K562 (cell line): ENCODE data around the gene CDC42BPB. TPM values are rescaled to one million over a fixed set of nuclear protein-coding genes. Genes with fewer than 3 reads are reported as not detected.

Source experiments
- ARID1B ChIP-seq: fragments of 450-650 bp; IDR thresholded peaks from 2 replicates; pipeline ENCODE4 v1.6.1; 2016; ENCODE audit warnings: antibody characterized with exemption, mild to moderate bottlenecking, inconsistent platforms
- CHD2 ChIP-seq: IDR thresholded peaks from 2 replicates; pipeline ENCODE4 v1.6.1; 2011; ENCODE audit warnings: low read depth, low read length
- DPF2 ChIP-seq: fragments of 450-650 bp; IDR thresholded peaks from 2 replicates; pipeline ENCODE4 v1.6.1; 2016
- ELF2 ChIP-seq: fragments of 250-450 bp; sonication (Bioruptor Pico); IDR thresholded peaks from 2 replicates; pipeline ENCODE4 v1.5.0; 2021; ENCODE audit warnings: mild to moderate bottlenecking
- EP300 ChIP-seq: IDR thresholded peaks from 2 replicates; pipeline ENCODE4 v1.6.1; 2012; ENCODE audit warnings: low read length, improper control_type of control experiment
- GATAD2B ChIP-seq: fragments of 450-650 bp; IDR thresholded peaks from 2 replicates; pipeline ENCODE4 v1.6.1; 2017; ENCODE audit warnings: mild to moderate bottlenecking, borderline replicate concordance
- HDAC1 ChIP-seq, 2 experiments: fragments of 450-650 bp; IDR thresholded peaks; 2 replicates each; pipeline ENCODE4 v1.6.1; 2016 to 2017; ENCODE audit warnings: inconsistent platforms in 1 of 2, mild to moderate bottlenecking in 1 of 2, moderate library complexity in 1 of 2
- HEY1 ChIP-seq: fragments of 250-450 bp; sonication (Bioruptor Pico); IDR thresholded peaks from 2 replicates; pipeline ENCODE4 v1.5.0; 2020; ENCODE audit warnings: mild to moderate bottlenecking, moderate library complexity, borderline replicate concordance
- KLF13 ChIP-seq: fragments of 450-650 bp; IDR thresholded peaks from 2 replicates; pipeline ENCODE4 v1.6.1; 2016; ENCODE audit warnings: missing genetic modification characterization, low read depth, mild to moderate bottlenecking, missing compliant biosample characterization, moderate library complexity, borderline replicate concordance
- MCM7 ChIP-seq, 2 experiments: fragments of 450-650 bp; IDR thresholded peaks; 2 replicates each; pipeline ENCODE4 v1.6.1; 2016 to 2018
- MECOM ChIP-seq: fragments of 250-450 bp; sonication (Bioruptor Pico); IDR thresholded peaks from 2 replicates; pipeline ENCODE4 v1.8.0; 2022; ENCODE audit warnings: inconsistent platforms
- MEF2A ChIP-seq: IDR thresholded peaks from 2 replicates; pipeline ENCODE4 v1.6.1; 2011; ENCODE audit warnings: low read depth, mild to moderate bottlenecking, low read length, moderate library complexity; ENCODE audit not compliant: control insufficient read depth
- MLLT1 ChIP-seq, 2 experiments: fragments of 450-650 bp; IDR thresholded peaks; 2 replicates each; pipeline ENCODE4 v1.6.1; 2016
- NRF1 ChIP-seq, 2 experiments: fragments of 450-650 bp; IDR thresholded peaks in 1 of 2; conservative IDR thresholded peaks in 1 of 2; 2 replicates each; pipeline ENCODE4 v1.6.1; 2014; ENCODE audit warnings: mild to moderate bottlenecking in 2 of 2
- POLR3G ChIP-seq: IDR thresholded peaks from 2 replicates; pipeline ENCODE4 v1.6.1; 2011; ENCODE audit not compliant: insufficient read length, insufficient replicate concordance; ENCODE audit errors: extremely low read depth
- RBM22 ChIP-seq: fragments of 200-400 bp; formaldehyde crosslinking; IDR thresholded peaks from 2 replicates; pipeline ENCODE4 v1.6.1; 2018; ENCODE audit warnings: low read length, low read depth; ENCODE audit not compliant: poor library complexity, severe bottlenecking
- STAT5B ChIP-seq: fragments of 250-450 bp; sonication (Bioruptor Pico); IDR thresholded peaks from 2 replicates; pipeline ENCODE4 v1.8.0; 2021; ENCODE audit warnings: mild to moderate bottlenecking, inconsistent platforms
- ZKSCAN3 ChIP-seq: fragments of 250-450 bp; sonication (Bioruptor Pico); IDR thresholded peaks from 2 replicates; pipeline ENCODE4 v1.4.0; 2020
- ZNF143 ChIP-seq: sonication (generic); formaldehyde crosslinking; IDR thresholded peaks from 2 replicates; pipeline ENCODE4 v1.9.0; 2022; ENCODE audit warnings: mild to moderate bottlenecking, missing genetic modification reagents
- ZNF277 ChIP-seq: fragments of 250-450 bp; sonication (Bioruptor Pico); IDR thresholded peaks from 2 replicates; pipeline ENCODE4 v1.8.0; 2022; ENCODE audit warnings: inconsistent platforms, mild to moderate bottlenecking, moderate library complexity, borderline replicate concordance
- ZNF668 ChIP-seq: fragments of 250-450 bp; sonication (Bioruptor Pico); IDR thresholded peaks from 2 replicates; pipeline ENCODE4 v1.8.0; 2022; ENCODE audit warnings: mild to moderate bottlenecking, inconsistent platforms
- ZNF696 ChIP-seq: fragments of 250-450 bp; sonication (Bioruptor Pico); conservative IDR thresholded peaks from 2 replicates; pipeline ENCODE4 v1.4.0; 2020; ENCODE audit warnings: mild to moderate bottlenecking, moderate library complexity
- polyA plus RNA-seq, 8 experiments: library from polyadenylated mRNA; depleted of rRNA in 4 of 8; stranded (reverse) in 5 of 8; unstranded in 3 of 8; fragments of >200 nt; fragmentation: Nextera tagmentation in 2 of 8; fragmentation: Illumina TruSeq in 1 of 8; extraction: Ambion mirVana in 2 of 8; extraction: Trizol in 1 of 8; gene quantifications; 2 replicates each; pipeline versions ENCODE4 v1.2.1 to v1.2.3, GENCODE V29; 2011 to 2014; ENCODE audit warnings: inconsistent platforms in 1 of 8, missing spikeins in 1 of 8
- total RNA-seq, 7 experiments: library from RNA; depleted of rRNA in 6 of 7; stranded (reverse); fragments of >200 nt in 6 of 7; fragmentation: Illumina TruSeq in 2 of 7; extraction: Trizol in 2 of 7; gene quantifications; 2 replicates each; pipeline versions ENCODE4 v1.2.1 to v1.2.3, GENCODE V29; 2011 to 2021; ENCODE audit warnings: low replicate concordance in 1 of 7
- TF ChIP-seq, protein P1 (sequence below): fragments of 250-450 bp; sonication (Bioruptor Pico); IDR thresholded peaks from 2 replicates; pipeline ENCODE4 v1.4.0; 2020; ENCODE audit warnings: mild to moderate bottlenecking
- TF ChIP-seq, protein P2 (sequence below): fragments of 250-450 bp; sonication (Bioruptor Pico); IDR thresholded peaks from 2 replicates; pipeline ENCODE4 v1.5.0; 2020; ENCODE audit warnings: mild to moderate bottlenecking, borderline replicate concordance

Gene CDC42BPB
- total and polyA plus RNA-seq, 9 of the 15 experiments (the other 6 are each of a cell fraction or from before 2014, with no cell fraction given) = 0.07 to 24.3 (median 12.6) TPM

DNA sequence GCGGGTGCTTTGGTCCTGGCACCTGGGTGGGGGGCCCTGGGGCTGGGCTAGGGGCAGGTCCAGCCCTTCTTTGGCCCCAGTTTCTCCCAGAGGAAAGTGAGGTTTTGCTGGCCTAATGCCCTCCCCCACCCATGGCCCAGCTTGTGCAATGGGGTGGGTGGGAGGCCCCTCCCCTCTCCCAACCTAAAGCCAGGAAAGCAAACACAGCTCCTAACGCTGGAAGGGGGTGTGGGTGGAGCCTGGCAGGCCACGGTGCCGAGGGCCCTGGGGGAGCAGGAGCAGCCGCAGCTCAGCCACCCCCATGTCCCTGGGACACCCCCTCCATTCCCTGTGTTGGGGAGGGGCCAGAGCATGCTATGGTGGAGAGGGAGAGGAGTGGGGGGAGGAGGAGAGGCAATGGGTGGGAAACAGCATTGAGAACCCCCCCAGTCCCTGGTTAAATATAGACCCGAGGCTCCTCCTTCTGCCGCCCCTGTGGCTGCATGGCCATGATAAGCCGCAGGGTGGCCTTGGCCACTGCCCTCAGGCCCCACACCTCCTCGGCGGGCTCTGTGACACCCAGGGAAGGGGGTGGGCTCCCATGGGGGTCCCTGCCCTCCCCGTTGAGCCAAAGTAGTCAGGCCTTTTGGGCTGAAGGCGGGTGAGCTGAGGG, 41.9 kb upstream of the CDC42BPB start (continued):
- TF ChIP-seq KLF13 (tag) (no peak), MLLT1 (IDR thresholded peaks at IDR 0.05) (no peak), HEY1 (no peak), ZNF277 (CRISPR knock-in tag) (no peak), GATAD2B (no peak), ZKSCAN3 (no peak), STAT5B (CRISPR knock-in tag) (no peak), ZNF696 (CRISPR knock-in tag) (no peak), NRF1 (conservative IDR thresholded peaks at IDR 0.05 in 1 of 2, IDR thresholded peaks at IDR 0.05 in 1 of 2) (peak in 1 of 2 experiments; percentile 59; a peak in 2 of 4 replicates), MEF2A (peak; percentile 94), ZNF668 (CRISPR knock-in tag) (no peak), POLR3G (no peak), MECOM (CRISPR knock-in tag) (no peak), ARID1B (peak; percentile 84), MCM7 (IDR thresholded peaks at IDR 0.05) (no peak), DPF2 (peak; percentile 53), ZNF143 (CRISPR knock-in tag) (no peak), CHD2 (no peak), HDAC1 (IDR thresholded peaks at IDR 0.05) (peak in 1 of 2 experiments; percentile 34; a peak in 1 of 4 replicates), RBM22 (no peak), ELF2 (CRISPR knock-in tag) (no peak), EP300 (peak; percentile 55; the same call in 1 of the 2 replicates)
- TF ChIP-seq, protein P1, sequence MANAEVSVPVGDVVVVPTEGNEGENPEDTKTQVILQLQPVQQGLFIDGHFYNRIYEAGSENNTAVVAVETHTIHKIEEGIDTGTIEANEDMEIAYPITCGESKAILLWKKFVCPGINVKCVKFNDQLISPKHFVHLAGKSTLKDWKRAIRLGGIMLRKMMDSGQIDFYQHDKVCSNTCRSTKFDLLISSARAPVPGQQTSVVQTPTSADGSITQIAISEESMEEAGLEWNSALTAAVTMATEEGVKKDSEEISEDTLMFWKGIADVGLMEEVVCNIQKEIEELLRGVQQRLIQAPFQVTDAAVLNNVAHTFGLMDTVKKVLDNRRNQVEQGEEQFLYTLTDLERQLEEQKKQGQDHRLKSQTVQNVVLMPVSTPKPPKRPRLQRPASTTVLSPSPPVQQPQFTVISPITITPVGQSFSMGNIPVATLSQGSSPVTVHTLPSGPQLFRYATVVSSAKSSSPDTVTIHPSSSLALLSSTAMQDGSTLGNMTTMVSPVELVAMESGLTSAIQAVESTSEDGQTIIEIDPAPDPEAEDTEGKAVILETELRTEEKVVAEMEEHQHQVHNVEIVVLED (CRISPR knock-in tag) = no peak
- TF ChIP-seq, protein P2, sequence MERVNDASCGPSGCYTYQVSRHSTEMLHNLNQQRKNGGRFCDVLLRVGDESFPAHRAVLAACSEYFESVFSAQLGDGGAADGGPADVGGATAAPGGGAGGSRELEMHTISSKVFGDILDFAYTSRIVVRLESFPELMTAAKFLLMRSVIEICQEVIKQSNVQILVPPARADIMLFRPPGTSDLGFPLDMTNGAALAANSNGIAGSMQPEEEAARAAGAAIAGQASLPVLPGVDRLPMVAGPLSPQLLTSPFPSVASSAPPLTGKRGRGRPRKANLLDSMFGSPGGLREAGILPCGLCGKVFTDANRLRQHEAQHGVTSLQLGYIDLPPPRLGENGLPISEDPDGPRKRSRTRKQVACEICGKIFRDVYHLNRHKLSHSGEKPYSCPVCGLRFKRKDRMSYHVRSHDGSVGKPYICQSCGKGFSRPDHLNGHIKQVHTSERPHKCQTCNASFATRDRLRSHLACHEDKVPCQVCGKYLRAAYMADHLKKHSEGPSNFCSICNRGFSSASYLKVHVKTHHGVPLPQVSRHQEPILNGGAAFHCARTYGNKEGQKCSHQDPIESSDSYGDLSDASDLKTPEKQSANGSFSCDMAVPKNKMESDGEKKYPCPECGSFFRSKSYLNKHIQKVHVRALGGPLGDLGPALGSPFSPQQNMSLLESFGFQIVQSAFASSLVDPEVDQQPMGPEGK = no peak
